ENCODE results near the gene RACGAP1.
"Not testable (repeated sequence)": the region's sequence is repeated elsewhere in the genome, so short reads cannot be mapped to it uniquely, and the experiment has no call there.

DNA sequence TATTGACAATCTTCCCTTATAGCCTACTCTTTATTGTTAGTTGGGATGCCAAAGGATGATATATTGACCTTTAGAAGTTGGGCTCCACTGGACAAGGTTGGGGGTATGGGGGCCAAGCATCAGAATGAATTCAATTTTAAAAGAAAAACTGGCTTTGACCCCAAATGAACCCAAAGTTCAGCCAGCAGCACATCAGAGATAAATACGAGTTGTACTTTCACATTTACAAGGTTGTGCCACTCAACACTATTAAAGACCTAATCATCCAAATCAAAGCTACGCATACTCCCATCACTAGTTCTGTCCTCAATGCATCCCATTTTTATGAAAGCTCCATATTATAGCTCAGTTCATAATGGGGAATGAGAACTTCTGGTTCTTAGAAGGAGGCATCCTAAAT, 35.9 kb downstream of the RACGAP1 start:
- TF ChIP-seq, protein P1, sequence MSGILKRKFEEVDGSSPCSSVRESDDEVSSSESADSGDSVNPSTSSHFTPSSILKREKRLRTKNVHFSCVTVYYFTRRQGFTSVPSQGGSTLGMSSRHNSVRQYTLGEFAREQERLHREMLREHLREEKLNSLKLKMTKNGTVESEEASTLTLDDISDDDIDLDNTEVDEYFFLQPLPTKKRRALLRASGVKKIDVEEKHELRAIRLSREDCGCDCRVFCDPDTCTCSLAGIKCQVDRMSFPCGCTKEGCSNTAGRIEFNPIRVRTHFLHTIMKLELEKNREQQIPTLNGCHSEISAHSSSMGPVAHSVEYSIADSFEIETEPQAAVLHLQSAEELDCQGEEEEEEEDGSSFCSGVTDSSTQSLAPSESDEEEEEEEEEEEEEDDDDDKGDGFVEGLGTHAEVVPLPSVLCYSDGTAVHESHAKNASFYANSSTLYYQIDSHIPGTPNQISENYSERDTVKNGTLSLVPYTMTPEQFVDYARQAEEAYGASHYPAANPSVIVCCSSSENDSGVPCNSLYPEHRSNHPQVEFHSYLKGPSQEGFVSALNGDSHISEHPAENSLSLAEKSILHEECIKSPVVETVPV (CRISPR knock-in tag; IDR thresholded peaks at IDR 0.05), result not testable (repeated sequence)
- TF ChIP-seq GLIS3 (CRISPR knock-in tag; IDR thresholded peaks at IDR 0.05); TCF4 (CRISPR knock-in tag; IDR thresholded peaks at IDR 0.05; ENCODE audit: borderline replicate concordance); ZFP30 (CRISPR knock-in tag; IDR thresholded peaks at IDR 0.05); ZFP3 (CRISPR knock-in tag; IDR thresholded peaks at IDR 0.05); TOX (CRISPR knock-in tag; IDR thresholded peaks at IDR 0.05; ENCODE audit: borderline replicate concordance); CSDC2 (CRISPR knock-in tag; IDR thresholded peaks at IDR 0.05); OSR1 (CRISPR knock-in tag; IDR thresholded peaks at IDR 0.05): not testable (repeated sequence)
- TF ChIP-seq, protein P2, sequence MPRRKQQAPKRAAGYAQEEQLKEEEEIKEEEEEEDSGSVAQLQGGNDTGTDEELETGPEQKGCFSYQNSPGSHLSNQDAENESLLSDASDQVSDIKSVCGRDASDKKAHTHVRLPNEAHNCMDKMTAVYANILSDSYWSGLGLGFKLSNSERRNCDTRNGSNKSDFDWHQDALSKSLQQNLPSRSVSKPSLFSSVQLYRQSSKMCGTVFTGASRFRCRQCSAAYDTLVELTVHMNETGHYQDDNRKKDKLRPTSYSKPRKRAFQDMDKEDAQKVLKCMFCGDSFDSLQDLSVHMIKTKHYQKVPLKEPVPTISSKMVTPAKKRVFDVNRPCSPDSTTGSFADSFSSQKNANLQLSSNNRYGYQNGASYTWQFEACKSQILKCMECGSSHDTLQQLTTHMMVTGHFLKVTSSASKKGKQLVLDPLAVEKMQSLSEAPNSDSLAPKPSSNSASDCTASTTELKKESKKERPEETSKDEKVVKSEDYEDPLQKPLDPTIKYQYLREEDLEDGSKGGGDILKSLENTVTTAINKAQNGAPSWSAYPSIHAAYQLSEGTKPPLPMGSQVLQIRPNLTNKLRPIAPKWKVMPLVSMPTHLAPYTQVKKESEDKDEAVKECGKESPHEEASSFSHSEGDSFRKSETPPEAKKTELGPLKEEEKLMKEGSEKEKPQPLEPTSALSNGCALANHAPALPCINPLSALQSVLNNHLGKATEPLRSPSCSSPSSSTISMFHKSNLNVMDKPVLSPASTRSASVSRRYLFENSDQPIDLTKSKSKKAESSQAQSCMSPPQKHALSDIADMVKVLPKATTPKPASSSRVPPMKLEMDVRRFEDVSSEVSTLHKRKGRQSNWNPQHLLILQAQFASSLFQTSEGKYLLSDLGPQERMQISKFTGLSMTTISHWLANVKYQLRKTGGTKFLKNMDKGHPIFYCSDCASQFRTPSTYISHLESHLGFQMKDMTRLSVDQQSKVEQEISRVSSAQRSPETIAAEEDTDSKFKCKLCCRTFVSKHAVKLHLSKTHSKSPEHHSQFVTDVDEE (CRISPR knock-in tag; IDR thresholded peaks at IDR 0.05), result not testable (repeated sequence)
